Suprapubic skin (tissue), 3 donors: Measurements from ENCODE around the gene EVL.

Experiments used
- CTCF ChIP-seq, 2 donors: fragments of 200-600 bp in 1 of 2; fragments of 450-650 bp in 1 of 2; sonication (generic) in 1 of 2; IDR thresholded peaks; one replicate each; pipeline ENCODE4 v1.5.1; 2016 to 2019; ENCODE audit warnings: antibody characterized with exemption in 2 of 2, mild to moderate bottlenecking in 1 of 2, moderate library complexity in 1 of 2
- EP300 ChIP-seq: sonication (generic); formaldehyde crosslinking; IDR thresholded peaks from one replicate; pipeline ENCODE4 v1.6.1; 2017; ENCODE audit warnings: antibody characterized with exemption
- POLR2A ChIP-seq, 2 donors: fragments of 450-650 bp; IDR thresholded peaks; one replicate each; pipeline ENCODE4 v1.6.1; 2017; ENCODE audit warnings: antibody characterized with exemption in 2 of 2, mild to moderate bottlenecking in 2 of 2, moderate library complexity in 2 of 2

- TF ChIP-seq POLR2A (IDR thresholded peaks at IDR 0.05), result no peak
- TF ChIP-seq CTCF (IDR thresholded peaks at IDR 0.05), result no peak
- no peak for TF ChIP-seq EP300
Measured at GRCh38 chr14:100190126-100190525, 124.9 kb downstream of the EVL start.
